CD4-positive, alpha-beta T cell (primary cell): ENCODE data around the gene CERS4. TPM values are rescaled to one million over a fixed set of nuclear protein-coding genes. Genes with fewer than 3 reads are reported as not detected.

Experiments used
- ATAC-seq: fragments of 200-7000 bp; cut with Tn5 transposase; one replicate; pipeline ENCODE4 v1.10.0; 2022; ENCODE audit warnings: mild to moderate bottlenecking; ENCODE audit not compliant: poor library complexity
- CTCF ChIA-PET: fragments of 350-600 bp; sonication (Branson Sonifier 250); formaldehyde crosslinking; loops from one replicate; lab custom pipeline; 2021; ENCODE audit warnings: antibody characterized with exemption, inconsistent platforms; lab: Charles Lee
- POLR2A ChIA-PET: fragments of 350-600 bp; sonication (Branson Sonifier 250); formaldehyde crosslinking; loops from one replicate; lab custom pipeline; 2021; ENCODE audit warnings: antibody characterized with exemption, inconsistent platforms; lab: Charles Lee
- DNase-seq, 14 experiments: peaks; one replicate each; pipeline ENCODE4 v3.0.0-alpha.2; 2013 to 2020; ENCODE audit warnings: mixed read lengths in 2 of 14
- H3K27ac ChIP-seq, 2 donors: one replicate each; pipeline versions ENCODE4 v1.5.1 to v1.7.0; 2013; ENCODE audit warnings: low read length in 2 of 2, low read depth in 1 of 2, mild to moderate bottlenecking in 1 of 2
- H3K27me3 ChIP-seq, 2 experiments: 1 replicate in 1 of 2; 2 replicates in 1 of 2; pipeline versions ENCODE4 v1.6.1 to v1.7.0; 2013; ENCODE audit warnings: low read length in 2 of 2, control low read depth in 1 of 2, mild to moderate bottlenecking in 1 of 2, moderate library complexity in 1 of 2; ENCODE audit not compliant: insufficient read depth in 2 of 2, control insufficient read depth in 1 of 2
- H3K36me3 ChIP-seq: one replicate; pipeline ENCODE4 v1.6.1; 2013; ENCODE audit warnings: low read length, control low read depth; ENCODE audit not compliant: insufficient read depth
- H3K4me1 ChIP-seq: one replicate; pipeline ENCODE4 v1.6.1; 2013; ENCODE audit warnings: low read length, control low read depth; ENCODE audit not compliant: insufficient read depth
- H3K4me3 ChIP-seq: one replicate; pipeline ENCODE4 v1.5.1; 2013; ENCODE audit warnings: mild to moderate bottlenecking, low read length, moderate library complexity
- H3K9me3 ChIP-seq, 2 experiments: 1 replicate in 1 of 2; 2 replicates in 1 of 2; pipeline versions ENCODE4 v1.6.1 to v1.7.0; 2013; ENCODE audit warnings: low read length in 2 of 2, mild to moderate bottlenecking in 2 of 2, control low read depth in 1 of 2, moderate library complexity in 1 of 2; ENCODE audit not compliant: control insufficient read depth in 1 of 2, insufficient read depth in 1 of 2
- H3K27ac Mint-ChIP-seq: one replicate; pipeline ENCODE4 v1.8.0; 2020; ENCODE audit warnings: mixed read lengths
- H3K27me3 Mint-ChIP-seq: one replicate; pipeline ENCODE4 v1.8.0; 2021; ENCODE audit warnings: mixed read lengths
- H3K36me3 Mint-ChIP-seq: one replicate; pipeline ENCODE4 v1.8.0; 2021; ENCODE audit warnings: low read depth, mixed read lengths
- H3K4me1 Mint-ChIP-seq: one replicate; pipeline ENCODE4 v1.8.0; 2021; ENCODE audit warnings: low read depth, mixed read lengths
- H3K4me3 Mint-ChIP-seq: one replicate; pipeline ENCODE4 v1.8.0; 2020; ENCODE audit warnings: mild to moderate bottlenecking, mixed read lengths
- H3K9me3 Mint-ChIP-seq: one replicate; pipeline ENCODE4 v1.8.0; 2020; ENCODE audit warnings: mixed read lengths
- intact Hi-C, 2 experiments: fragments of 100-400 bp; cut with DNase I in 1 of 2; cut with micrococcal nuclease in 1 of 2; formaldehyde crosslinking; loops; one replicate each; pipeline versions ENCODE4 v1.15.1 to v1.9.0; 2023 to 2025; cut with DNase I, micrococcal nuclease
- total RNA-seq, 174 experiments: library from RNA in 2 of 174; stranded (reverse) in 2 of 174; gene quantifications; one replicate each; pipeline ENCODE4 v1.2.3 and lab custom pipeline; 2021 to 2026
- TF ChIP-seq, protein P1 (sequence below): fragments of 200-600 bp; IDR thresholded peaks from one replicate; pipeline ENCODE4 v1.8.0; 2022; ENCODE audit warnings: antibody characterized with exemption, mild to moderate bottlenecking

The CERS4 gene
- total RNA-seq, 2 experiments from 2014 or later: 8.7 to 12.3 TPM

DNA sequence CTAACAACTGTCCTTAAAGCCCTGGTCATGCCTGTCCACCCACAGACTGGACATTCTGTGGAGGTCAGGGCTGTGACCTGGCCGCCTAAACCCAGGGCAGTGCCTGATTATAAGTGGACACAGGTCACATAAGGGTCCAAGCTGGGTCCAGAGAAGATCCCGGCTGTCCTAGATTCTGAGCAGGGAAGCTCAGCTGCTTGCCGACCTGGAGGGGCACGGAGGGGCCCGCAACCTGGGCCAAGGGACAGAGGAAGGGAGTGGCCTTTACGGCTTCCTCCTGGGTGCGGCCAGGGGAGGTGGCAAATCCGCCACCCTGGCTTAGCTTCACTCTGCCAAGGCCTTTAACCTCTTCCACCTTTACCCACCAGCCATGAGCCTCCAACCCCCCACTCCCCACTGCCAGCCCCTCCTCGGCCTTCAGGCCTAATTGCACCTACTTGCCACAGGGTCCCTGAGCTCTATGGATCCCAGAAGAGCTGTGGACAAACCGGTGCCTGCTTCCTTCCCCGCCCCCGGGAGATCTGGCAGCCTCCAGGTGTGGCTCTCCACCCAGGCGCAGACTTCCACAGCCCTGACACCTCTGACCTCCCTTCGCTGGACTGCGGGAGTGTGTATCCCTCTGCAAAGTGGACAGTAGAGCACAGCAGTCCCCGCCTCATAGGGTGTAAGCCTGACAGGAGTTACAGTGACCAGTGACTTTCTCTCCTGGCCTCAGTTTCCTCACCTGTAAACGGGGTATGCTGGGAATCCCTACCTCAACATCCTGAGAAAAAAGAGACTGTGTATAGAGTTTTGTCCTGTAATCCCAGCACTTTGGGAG is 97.3 kb downstream of the CERS4 start:
- peaks cover 47% of the 10 kb centered on the region for H3K4me1 ChIP-seq
- H3K27ac ChIP-seq: peak overlapping the region in 1 of 2 donors; percentile 40
- TF ChIP-seq, protein P1, sequence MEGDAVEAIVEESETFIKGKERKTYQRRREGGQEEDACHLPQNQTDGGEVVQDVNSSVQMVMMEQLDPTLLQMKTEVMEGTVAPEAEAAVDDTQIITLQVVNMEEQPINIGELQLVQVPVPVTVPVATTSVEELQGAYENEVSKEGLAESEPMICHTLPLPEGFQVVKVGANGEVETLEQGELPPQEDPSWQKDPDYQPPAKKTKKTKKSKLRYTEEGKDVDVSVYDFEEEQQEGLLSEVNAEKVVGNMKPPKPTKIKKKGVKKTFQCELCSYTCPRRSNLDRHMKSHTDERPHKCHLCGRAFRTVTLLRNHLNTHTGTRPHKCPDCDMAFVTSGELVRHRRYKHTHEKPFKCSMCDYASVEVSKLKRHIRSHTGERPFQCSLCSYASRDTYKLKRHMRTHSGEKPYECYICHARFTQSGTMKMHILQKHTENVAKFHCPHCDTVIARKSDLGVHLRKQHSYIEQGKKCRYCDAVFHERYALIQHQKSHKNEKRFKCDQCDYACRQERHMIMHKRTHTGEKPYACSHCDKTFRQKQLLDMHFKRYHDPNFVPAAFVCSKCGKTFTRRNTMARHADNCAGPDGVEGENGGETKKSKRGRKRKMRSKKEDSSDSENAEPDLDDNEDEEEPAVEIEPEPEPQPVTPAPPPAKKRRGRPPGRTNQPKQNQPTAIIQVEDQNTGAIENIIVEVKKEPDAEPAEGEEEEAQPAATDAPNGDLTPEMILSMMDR: no peak
- POLR2A ChIA-PET: interaction anchor here (1.7 kb wide), 1 partner anchor 15 kb away, joined by 5 read pairs; the partner anchor contains the start of genes NDUFA7 and RPS28
- Mint-ChIP-seq H3K4me1 (peaks cover 39% of the 10 kb centered on the region), H3K27me3 (no peaks in the 10 kb centered on the region), H3K9me3 (no peaks in the 10 kb centered on the region), H3K4me3 (peak overlapping the region; percentile 93), H3K36me3 (peaks cover 25% of the 10 kb centered on the region), H3K27ac (peak overlapping the region; percentile 83)
- H3K9me3 ChIP-seq: no peaks in the 10 kb centered on the region
- H3K27me3 ChIP-seq: no peaks in the 10 kb centered on the region
- no peak for ATAC-seq
- peak in 1 of 14 experiments; percentile 29 for DNase-seq
- CTCF ChIA-PET: interaction anchor here (0.7 kb wide), 1 partner anchor 38 kb away, joined by 6 read pairs; no protein-coding TSS in a partner anchor
- peak overlapping the region; percentile 67 for H3K4me3 ChIP-seq
- intact Hi-C loops: loop anchor here in 1 of 2 experiments (5.0 kb wide), 2 partner anchors 94 to 1109 kb away; no protein-coding TSS in a partner anchor
- H3K36me3 ChIP-seq: peaks cover 31% of the 10 kb centered on the region

- Histone ChIP-seq H3K4me1 (peaks cover 47% of the 10 kb centered on the region), H3K36me3 (peaks cover 36% of the 10 kb centered on the region), H3K27ac (peak overlapping the region; percentile 9 to 72), H3K4me3 (peak overlapping the region; percentile 67), H3K9me3 (no peaks in the 10 kb centered on the region), H3K27me3 (no peaks in the 10 kb centered on the region)
- Mint-ChIP-seq H3K4me3 (peak overlapping the region; percentile 93), H3K27me3 (no peaks in the 10 kb centered on the region), H3K27ac (peak overlapping the region; percentile 83), H3K9me3 (no peaks in the 10 kb centered on the region), H3K36me3 (peaks cover 32% of the 10 kb centered on the region), H3K4me1 (peaks cover 39% of the 10 kb centered on the region)
- TF ChIP-seq, protein P1: no peak
- intact Hi-C loops: loop anchor here in 1 of 2 experiments (5.0 kb wide), 2 partner anchors 95 to 1110 kb away; no protein-coding TSS in a partner anchor
- CTCF ChIA-PET: interaction anchor here (0.5 to 0.7 kb wide), 2 partner anchors 39 to 43 kb away, joined by 4 to 6 read pairs; no protein-coding TSS in a partner anchor
- DNase-seq (no peak), ATAC-seq (peak; percentile 1)
- POLR2A ChIA-PET: no interaction called here
Measured at GRCh38 chr19:8307400-8307964, 98.3 kb downstream of the CERS4 start.

- Mint-ChIP-seq H3K4me1 (peaks cover 39% of the 10 kb centered on the region), H3K9me3 (no peaks in the 10 kb centered on the region), H3K27me3 (no peaks in the 10 kb centered on the region), H3K4me3 (peak within 1 kb of the TSS; percentile 93), H3K27ac (peak within 1 kb of the TSS; percentile 83), H3K36me3 (peaks cover 36% of the 10 kb centered on the region)
- H3K27me3 ChIP-seq: no peaks in the 10 kb centered on the region
- peak within 1 kb of the TSS; percentile 67 for H3K4me3 ChIP-seq
- ATAC-seq (peak; percentile 83), DNase-seq (peak; percentile 66 to 92 (median 81))
- ChIA-PET POLR2A (interaction anchor here (0.9 kb wide), 1 partner anchor 11 kb away, joined by 3 read pairs; no protein-coding TSS in a partner anchor), CTCF (no interaction called here)
- peaks cover 39% of the 10 kb centered on the region for H3K36me3 ChIP-seq
- peaks cover 47% of the 10 kb centered on the region for H3K4me1 ChIP-seq
- peak within 1 kb of the TSS; percentile 52 to 72 for H3K27ac ChIP-seq
- no peaks in the 10 kb centered on the region for H3K9me3 ChIP-seq
- TF ChIP-seq, protein P1: no peak
- intact Hi-C loops: loop anchor here in 1 of 2 experiments (1.0 to 5.0 kb wide), 3 partner anchors 13 to 1111 kb away; partner anchors contain the start of genes NDUFA7 and RPS28
Measured at GRCh38 chr19:8307965-8308866, 99.0 kb downstream of the CERS4 start, which contains the start of gene CD320. CD320 (minus strand) TSS chr19:8308358; CDS start chr19:8308290, 68 bp downstream.
